Vagina (tissue), 2 donors: ENCODE measurements around the gene FKTN.

Experiments used
- POLR2A ChIP-seq, 2 donors: fragments of 450-650 bp; IDR thresholded peaks; one replicate each; pipeline ENCODE4 v1.6.1; 2017; ENCODE audit warnings: antibody characterized with exemption in 2 of 2, mild to moderate bottlenecking in 2 of 2, moderate library complexity in 2 of 2
- TF ChIP-seq, protein P1 (sequence below), 3 experiments: fragments of 450-650 bp in 2 of 3; fragments of 200-600 bp in 1 of 3; sonication (generic) in 1 of 3; IDR thresholded peaks; one replicate each; pipeline ENCODE4 v1.5.1; 2017 to 2019; ENCODE audit warnings: antibody characterized with exemption in 3 of 3, mild to moderate bottlenecking in 2 of 3, moderate library complexity in 2 of 3

DNA sequence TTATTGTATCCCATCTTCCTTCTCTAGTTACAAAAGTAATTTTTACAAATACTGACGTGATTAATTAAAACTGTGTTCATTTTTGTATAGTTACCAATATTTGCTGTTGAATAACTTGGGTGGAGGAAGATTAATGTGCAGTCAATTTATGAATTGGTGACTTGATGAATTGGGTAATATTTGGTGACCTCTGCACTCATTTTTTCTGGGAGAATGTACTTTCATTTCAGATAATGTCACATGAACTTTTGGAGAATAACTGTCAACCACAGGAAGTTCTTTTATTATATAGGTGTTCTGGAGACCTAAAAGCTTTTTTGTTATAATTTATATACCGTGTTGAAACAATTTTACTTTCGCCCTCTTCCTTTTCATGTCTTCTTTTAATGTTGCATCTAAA, 26.4 kb upstream of the FKTN start:
- TF ChIP-seq, protein P1, sequence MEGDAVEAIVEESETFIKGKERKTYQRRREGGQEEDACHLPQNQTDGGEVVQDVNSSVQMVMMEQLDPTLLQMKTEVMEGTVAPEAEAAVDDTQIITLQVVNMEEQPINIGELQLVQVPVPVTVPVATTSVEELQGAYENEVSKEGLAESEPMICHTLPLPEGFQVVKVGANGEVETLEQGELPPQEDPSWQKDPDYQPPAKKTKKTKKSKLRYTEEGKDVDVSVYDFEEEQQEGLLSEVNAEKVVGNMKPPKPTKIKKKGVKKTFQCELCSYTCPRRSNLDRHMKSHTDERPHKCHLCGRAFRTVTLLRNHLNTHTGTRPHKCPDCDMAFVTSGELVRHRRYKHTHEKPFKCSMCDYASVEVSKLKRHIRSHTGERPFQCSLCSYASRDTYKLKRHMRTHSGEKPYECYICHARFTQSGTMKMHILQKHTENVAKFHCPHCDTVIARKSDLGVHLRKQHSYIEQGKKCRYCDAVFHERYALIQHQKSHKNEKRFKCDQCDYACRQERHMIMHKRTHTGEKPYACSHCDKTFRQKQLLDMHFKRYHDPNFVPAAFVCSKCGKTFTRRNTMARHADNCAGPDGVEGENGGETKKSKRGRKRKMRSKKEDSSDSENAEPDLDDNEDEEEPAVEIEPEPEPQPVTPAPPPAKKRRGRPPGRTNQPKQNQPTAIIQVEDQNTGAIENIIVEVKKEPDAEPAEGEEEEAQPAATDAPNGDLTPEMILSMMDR (IDR thresholded peaks at IDR 0.05): no peak
- TF ChIP-seq POLR2A (IDR thresholded peaks at IDR 0.05): no peak
